Posterior vena cava (tissue), 2 donors: ENCODE results near the gene TMEM45A. TPM values are rescaled to one million over a fixed set of nuclear protein-coding genes. Genes with fewer than 3 reads are reported as not detected.
"Not testable (repeated sequence)": the region's sequence is repeated elsewhere in the genome, so short reads cannot be mapped to it uniquely, and the experiment has no call there.

Experiments
- DNase-seq: peaks from one replicate; pipeline ENCODE4 v3.0.0-alpha.2; 2020; ENCODE audit warnings: low spot score
- intact Hi-C, 2 donors: fragments of 100-400 bp; cut with DNase I; formaldehyde crosslinking; loops; one replicate each; pipeline versions ENCODE4 v1.14.1 to v1.14.2; 2022 to 2023
- total RNA-seq, 2 donors: library from RNA; stranded (reverse); fragmentation: NEBNext Ultra II Directional; extraction: Animal tissue kit (Norgen Biotek cat#: 25700); gene quantifications; one replicate each; pipeline ENCODE4 v1.2.1, GENCODE V29; 2021
- donor health status: DM: yes; HTN: yes; CAD: no.
- donor health status: DM: yes; HTN: yes; CAD: no.

Gene TMEM45A
- total RNA-seq, 2 donors from 2014 or later, result 34.5 to 75.3 TPM

- intact Hi-C loops, result no loop called here
Observed at GRCh38 chr3:100525753-100526612, 33.6 kb downstream of the TMEM45A start.

GRCh38 chr3:100526613-100527346 lies 34.4 kb downstream of the TMEM45A start:
- no peak for DNase-seq
- intact Hi-C loops, result no loop called here

More at GRCh38 chr3:100525753-100526612, 33.6 kb downstream of the TMEM45A start:
- DNase-seq, result no peak

DNA sequence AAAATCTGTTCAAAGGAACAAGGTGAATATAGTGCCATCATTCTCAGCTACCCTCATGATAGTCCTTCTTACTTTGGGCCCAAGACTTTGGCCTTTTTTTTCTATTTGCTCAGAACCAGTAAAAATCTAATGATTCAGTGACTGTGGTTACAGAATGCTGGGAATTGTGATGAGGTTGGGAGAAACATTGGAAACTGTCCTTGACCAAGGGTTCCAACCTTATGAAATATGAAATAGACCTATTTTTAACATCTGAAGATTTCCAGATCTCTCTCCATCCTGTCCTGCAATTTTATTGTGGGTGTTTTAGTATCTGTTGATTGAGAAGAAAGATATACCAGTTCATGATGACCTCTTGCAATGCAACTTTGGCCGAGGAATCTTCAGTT lies 34.9 kb downstream of the TMEM45A start:
- intact Hi-C loops, result no loop called here
- DNase-seq, result no peak

DNA sequence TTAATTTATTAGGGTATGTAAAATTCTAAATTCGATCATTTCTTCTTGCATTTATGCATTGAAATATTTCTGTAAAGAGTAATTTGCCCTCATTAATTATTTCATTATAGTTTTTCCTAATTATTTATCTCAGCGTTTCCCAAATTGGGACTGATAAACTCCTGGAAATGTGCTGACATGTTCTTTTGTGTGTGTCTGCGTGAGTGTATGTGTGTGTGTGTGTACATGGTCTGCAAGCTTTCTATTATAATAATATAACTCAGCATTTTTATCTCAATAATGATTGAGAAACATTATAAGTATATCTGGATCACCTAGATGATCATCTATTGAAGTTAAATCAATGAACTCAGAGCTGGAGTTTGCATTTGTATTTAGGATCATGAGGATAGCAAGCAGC lies 38.7 kb downstream of the TMEM45A start:
- intact Hi-C loops, result no loop called here
- DNase-seq, result no peak

DNA sequence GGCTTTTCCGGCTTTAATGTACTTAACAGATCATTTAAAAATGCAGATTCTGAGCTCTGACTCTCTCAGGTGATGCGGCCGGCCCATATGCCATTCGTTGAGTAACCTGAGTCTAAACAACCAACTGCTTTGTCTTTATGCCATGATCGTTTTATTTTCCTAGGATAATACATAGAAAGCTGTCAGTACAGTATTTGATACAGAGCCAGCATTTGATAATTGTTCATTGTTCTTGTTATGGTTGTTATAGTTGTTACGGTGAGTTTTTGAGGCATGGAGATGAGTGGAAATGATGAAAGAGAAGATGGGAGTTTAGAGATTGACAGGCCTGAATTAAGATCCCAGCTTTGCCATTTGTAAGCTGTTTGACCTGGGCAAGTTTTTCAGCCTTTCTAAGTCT lies 40.0 kb downstream of the TMEM45A start:
- DNase-seq, result no peak
- intact Hi-C loops, result no loop called here

- intact Hi-C loops, result no loop called here
- DNase-seq, result no peak
Observed at GRCh38 chr3:100533176-100533575, 40.8 kb downstream of the TMEM45A start.

- no peak for DNase-seq
- intact Hi-C loops, result no loop called here
Observed at GRCh38 chr3:100535610-100535943, 43.2 kb downstream of the TMEM45A start.

DNA sequence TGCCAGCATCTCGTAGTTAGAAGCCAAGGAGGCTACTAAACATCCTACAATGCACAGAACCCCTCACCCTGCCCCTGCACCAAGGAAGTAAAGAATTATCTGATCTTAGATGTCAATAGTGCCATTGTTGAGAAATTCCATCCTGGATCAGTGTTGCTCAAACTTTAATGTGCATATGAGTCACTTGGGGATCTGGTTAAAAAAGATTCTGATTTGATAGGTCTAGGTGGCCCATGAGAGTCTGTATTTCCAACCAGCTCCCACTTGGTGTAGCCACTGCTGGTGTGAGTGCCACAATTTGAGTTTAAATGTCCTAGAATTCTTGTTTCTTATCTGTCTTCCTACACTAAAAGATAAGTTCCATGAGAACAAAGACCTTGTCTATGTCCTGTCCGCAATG lies 43.7 kb downstream of the TMEM45A start:
- DNase-seq, result no peak
- intact Hi-C loops, result no loop called here

DNA sequence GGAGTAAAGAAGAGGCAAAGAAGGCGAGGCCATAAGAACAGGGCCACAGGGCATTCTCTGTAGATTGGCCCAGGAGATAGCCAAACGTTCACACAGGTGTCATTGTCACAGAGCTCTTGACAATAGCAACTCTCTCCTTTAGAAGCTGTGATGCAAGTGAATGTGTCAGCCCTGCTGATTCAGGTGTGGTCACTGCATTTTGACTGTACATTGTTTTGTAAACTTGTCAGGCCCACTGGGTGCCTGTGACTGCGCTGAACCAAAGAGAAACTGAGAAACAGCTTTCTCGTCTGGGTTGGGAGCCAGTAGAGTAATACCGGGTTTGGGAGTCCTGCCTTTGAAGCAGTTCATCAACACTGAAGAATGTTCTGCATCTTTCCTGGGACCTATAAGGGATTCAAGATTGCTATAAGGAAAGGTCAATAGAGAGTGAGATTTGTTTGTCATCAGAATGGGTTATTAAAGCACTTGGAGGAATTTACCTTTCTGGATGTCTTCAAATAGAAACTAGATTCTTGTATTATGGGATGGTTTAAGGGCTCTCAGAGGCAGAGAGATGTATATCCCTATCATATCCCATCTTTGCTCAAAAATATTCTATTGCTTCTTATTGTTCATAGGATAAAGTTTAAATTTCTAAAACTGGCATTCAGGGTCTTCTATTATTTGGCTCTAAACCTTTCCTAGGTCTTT lies 45.4 kb downstream of the TMEM45A start:
- no peak for DNase-seq
- intact Hi-C loops, result no loop called here

DNA sequence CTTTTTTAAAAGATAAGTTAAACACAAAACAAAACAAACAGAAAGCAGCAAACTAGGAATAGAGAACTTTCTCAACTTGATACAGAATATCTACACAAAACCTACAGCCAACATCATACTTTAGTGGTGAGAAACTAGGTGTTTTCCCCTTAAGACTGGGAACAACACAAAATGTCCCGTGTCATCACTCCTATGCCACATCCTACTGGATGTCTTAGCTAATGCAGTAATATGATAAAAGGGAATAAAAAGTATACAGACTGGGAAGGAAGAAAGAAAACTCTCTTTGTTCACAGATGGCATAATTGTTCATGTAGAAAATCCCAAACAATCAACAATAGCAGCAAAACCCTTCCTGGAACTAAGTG lies 45.9 kb downstream of the TMEM45A start:
- intact Hi-C loops, result no loop called here
- no peak for DNase-seq

- DNase-seq, result no peak
- intact Hi-C loops, result no loop called here
Observed at GRCh38 chr3:100540791-100541334, 48.4 kb downstream of the TMEM45A start.

DNA sequence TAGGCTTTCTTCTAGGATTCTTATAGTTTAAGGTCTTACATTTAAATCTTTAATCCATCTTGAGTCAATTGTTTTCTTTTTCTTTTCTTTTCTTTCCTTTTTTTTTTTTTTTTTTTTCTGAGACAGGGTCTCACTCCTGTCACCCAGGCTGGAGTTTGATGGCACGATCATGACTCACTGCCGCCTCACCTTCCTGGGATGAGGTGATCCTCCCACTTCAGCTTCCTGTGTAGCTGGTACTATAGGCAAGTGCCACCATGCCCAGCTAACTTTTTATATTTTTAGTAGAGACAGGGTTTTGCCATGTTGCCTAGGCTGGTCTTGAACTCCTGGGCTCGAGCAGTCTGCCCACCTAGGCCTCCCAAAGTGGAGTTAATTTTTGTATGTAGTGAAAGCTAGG lies 49.0 kb downstream of the TMEM45A start:
- intact Hi-C loops, DNase-seq: not testable (repeated sequence)

DNA sequence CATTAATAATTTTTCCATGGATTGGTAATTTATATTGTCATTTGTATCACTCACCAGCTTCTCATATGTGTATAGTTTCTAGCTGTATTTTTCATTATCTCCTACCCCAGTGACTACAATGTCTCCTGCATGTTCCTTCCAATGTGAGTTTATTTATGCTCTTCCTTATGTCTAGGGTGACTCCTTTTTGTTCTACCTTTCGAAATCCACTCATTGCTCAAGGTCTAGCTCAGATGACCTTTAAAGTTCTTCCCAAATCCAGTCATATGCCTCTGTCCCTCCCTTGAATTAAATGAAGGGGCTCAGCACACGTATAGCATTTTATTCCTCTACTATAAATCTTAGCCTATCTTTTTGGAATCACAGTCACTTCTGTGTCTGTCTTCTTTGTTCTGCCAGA lies 53.0 kb downstream of the TMEM45A start:
- DNase-seq, result no peak
- intact Hi-C loops, result no loop called here

DNA sequence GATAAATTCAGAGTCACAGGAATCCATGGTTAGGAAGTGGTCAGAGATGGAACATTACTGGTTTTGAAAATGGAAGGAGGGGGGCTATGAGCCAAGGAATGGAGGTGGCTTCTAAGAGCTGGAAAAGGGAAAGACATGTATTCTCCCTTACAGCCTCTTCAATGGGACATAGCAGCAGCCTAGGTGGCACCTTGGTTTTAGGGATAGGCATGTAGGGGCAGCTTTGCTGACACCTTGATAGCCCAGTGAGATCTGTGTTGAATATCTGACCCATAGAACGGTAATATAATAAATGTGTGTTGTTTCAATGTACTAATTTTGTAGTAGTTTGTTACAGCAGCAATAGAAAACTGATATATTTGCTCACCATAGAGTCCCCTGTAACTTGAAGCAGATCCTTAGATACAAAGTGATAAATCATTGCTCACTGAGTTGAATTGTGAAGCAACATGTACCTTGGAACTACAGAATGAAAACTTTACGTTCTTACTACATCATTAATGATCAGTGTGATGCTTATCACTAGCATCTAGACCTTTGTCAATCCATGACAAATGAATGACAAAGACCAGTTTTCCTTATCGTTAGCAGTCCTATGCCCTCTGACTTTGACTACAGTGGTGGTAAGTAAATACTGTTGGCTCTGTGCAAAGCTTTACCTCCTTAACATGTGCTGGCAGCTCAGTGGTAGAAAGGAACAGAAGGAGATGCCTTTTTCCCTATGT lies 53.8 kb downstream of the TMEM45A start:
- intact Hi-C loops, result no loop called here
- no peak for DNase-seq

DNA sequence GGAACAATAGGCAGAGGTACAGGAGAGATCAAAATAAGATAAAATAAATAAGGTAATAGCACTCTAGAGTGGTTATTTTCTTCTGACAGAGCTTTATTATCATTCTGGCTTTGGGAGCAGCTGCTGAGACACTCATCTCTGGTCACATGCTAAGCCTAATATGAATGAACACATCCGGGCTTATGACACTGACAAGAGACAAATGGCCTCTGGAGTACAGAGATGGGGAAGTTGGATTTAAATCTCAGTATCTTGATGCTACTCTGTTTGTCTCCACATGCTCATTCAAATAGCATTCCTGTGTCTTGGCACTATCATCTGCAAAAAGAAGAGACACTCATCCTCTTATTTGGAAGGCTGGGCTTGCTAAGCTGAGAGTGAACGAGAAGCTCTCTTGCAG lies 55.6 kb downstream of the TMEM45A start:
- intact Hi-C loops, result no loop called here
- no peak for DNase-seq

DNA sequence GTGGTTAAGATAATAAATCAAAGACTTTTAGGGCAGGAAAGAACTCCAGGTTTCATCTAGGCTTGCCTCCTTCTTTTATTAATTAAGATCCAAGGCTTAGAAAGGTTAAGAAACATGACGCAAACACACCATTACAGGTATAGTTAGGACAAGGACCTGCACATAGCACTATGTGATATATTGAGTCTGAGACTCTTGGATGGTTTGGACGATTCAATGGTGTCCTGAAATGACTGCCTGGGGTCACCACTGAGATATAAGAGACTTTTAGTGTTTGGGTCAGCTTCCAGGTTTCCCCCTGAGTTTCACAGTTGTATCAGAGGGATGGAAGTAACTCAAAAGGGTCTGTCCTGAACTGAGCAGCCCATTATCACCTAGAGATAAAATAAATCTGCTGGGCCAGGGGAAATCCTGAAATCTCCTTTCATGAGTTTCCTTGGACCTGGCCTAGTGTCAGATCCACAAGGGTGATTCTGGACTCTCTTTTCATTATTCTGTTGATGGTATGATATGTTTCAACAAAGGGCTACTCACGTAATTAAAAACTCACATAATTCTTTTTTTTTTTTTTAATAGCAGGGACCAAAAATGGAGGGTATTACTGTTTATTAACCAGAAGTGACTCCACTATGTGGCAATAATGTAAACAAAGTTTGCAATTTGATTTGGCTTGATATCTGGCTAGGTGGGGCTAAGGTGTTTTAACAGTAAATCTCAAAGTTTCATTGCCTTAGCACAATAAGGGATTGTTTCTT lies 61.4 kb downstream of the TMEM45A start:
- intact Hi-C loops, result no loop called here
- no peak for DNase-seq

- intact Hi-C loops, result no loop called here
- DNase-seq, result no peak
Observed at GRCh38 chr3:100554373-100554676, 61.9 kb downstream of the TMEM45A start.

DNA sequence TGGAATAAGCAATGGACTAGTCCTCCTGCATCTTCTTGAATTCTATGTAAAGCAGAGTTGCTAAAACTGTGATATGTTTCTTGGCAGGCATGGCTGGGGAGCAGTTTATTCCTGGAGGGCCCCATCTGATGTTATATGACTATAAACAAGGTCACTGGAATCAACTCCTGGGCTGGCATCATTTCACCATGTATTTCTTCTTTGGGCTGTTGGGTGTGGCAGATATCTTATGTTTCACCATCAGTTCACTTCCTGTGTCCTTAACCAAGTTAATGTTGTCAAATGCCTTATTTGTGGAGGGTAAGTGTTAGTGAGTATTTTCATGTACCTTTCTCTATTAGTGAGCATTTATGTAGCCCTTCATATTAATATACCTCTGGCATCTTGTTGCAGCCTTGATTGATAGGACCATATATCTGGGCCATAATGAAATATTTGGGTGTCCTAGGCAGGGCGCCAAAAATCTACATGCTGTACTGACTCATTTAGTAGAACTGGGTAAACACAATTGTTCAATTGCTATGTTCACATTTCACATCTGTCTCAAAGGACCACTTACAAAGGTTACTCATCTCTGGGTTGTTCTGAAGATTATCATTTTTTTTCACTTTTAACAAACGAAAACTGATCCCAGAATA lies 64.4 kb downstream of the TMEM45A start:
- no peak for DNase-seq
- intact Hi-C loops, result no loop called here

DNA sequence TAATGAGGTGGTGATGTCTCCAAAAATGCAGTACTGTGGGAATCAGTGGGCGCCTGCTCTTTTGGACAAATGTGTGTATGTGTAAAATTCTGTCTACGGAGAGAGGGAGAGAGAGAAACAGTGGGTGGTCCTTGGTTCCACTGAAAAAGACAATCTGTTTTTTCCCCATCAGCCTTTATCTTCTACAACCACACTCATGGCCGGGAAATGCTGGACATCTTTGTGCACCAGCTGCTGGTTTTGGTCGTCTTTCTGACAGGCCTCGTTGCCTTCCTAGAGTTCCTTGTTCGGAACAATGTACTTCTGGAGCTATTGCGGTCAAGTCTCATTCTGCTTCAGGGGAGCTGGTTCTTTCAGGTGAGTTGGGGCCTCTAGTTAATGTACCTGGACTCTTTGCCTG lies 65.8 kb downstream of the TMEM45A start:
- intact Hi-C loops, result no loop called here
- no peak for DNase-seq
